ENCODE measurements around the gene PHKB.
"Not testable (repeated sequence)": the region's sequence is repeated elsewhere in the genome, so short reads cannot be mapped to it uniquely, and the experiment has no call there.

Gene PHKB

DNA sequence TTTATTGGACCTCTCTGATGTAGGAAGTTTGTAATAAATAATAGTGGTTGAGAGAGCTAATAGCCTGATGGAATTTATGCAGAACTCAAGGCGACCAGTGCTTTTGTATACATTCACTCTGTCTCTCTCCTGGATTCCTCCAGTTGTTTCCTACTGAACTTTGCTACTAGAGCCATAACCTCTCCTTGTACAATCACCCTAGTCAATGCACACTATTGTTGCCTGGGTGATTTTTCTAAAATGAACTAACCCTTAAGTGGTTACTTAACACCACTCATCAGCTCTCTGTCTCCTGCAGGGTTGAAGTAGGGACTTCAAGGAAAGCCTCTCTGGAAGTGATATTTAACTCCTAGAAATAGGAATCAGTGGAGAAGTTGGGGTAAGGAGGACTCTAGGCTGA is 9.7 kb downstream of the PHKB start:
- no peak for DNase-seq

- not testable (repeated sequence) for DNase-seq
Measured at GRCh38 chr16:47473004-47473403, 11.9 kb downstream of the PHKB start.

DNA sequence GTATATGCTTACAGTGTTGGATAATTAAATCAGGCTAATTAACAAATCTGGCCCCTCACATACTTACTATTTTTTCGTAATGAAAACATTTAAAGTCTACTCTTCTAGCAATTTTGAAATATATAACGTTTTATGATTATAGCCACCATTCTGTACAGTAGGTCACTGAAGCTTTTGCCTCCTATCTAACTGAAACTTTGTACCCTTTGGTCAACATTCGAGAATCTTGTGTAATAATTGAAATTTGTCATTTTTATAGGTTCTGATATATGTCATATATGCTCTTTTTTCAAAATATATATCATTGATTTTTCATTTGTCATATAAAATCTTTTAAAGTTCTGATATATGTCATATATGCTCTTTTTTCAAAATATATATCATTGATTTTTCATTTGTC is 12.7 kb downstream of the PHKB start:
- no peak for DNase-seq

DNA sequence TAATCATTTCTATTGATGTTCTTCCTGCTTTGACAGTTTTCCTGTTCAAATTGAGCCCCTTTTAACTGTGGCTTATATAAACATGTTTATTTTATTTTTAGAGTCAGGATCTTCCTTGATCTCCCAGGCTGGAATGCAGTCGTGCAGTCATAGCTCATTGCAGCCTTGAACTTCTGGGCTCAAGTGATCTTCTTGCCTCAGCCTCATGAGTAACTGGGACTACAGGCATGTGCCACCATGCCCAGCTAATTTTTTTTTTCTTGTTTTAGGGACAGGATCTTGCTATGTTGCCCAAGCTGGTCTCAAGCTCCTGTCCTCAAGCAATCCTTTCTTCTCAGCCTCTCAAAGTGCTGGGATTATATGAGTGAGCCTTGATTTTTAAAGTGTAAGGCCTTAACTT is 14.7 kb downstream of the PHKB start:
- DNase-seq = no peak

GRCh38 chr16:47476654-47477345 is 15.7 kb downstream of the PHKB start:
- no peak for DNase-seq

DNA sequence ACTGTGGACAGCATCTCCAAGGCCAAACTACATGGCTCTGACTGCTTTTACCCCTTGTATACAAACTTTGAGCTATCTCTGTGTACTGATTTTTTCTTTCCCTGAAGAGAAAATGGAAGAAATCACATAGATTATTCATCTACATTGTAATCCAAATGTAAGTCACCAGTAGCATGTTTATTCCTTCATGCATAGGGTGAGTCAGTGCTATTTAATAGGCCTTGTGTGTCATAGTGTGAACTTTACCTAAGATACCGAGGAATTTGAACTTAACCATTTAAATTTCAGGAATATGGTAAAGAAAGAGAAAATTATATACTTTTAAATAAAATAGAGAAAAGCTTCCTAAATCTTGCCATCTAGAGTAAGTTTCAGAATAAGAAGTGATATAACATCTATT is 16.5 kb downstream of the PHKB start:
- no peak for DNase-seq

DNA sequence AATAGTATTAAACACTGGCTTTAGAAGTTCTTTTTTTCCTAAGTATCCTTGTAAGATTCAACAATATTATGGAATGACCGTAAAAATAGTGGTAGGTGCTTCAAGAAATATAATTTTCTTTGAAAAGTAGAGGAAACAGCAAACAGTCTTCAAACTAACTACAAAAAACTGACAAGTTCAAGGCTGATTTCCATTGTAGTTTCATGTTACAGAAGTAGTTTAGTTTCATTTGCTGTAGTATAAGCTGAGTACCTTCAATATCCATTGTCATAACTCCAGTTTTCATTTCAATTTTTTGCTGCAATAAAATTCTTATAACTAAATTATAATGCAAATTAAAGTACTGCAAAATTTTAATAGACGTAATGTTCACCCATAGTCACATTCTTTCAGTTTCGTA is 19.3 kb downstream of the PHKB start:
- DNase-seq = no peak

- DNase-seq = no peak
Measured at GRCh38 chr16:47481698-47482374, 20.7 kb downstream of the PHKB start.

DNA sequence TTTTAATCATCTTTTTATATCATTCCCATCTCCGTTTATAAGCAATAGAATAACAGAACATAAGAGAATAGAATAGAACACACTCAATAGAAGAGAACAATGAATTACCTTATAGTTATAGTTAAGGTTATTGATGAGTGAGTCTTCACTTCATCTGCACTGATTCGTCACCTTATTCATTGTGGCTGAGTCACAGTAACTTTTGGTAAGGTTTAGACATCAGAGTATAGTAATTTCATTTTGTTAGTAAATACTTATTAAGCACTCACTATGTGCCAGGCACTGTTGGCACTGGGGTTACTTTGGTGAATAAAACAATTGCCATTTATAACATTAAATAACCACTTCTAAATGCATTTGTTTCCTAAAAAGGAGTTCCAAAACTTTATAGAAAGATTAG is 22.5 kb downstream of the PHKB start:
- no peak for DNase-seq

DNA sequence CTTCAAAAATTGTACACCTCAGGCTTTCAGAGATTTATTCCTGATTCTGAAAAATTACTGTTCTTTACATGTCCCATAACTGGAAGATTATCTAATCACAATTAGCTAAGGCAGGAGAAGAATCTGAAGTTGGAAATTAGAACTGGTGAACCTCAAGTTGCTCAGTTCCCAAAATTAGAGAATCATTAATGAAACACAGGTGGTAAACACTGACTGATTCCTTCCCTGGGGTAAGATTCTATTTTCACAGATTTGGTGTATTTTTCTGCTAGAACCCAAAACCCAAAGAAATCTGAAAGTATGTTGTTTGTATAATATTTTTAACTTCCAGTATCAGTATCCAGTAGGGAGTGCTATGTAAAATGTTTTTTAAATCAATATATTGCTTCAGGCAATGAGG is 25.7 kb downstream of the PHKB start:
- DNase-seq = no peak

- no peak for DNase-seq
Measured at GRCh38 chr16:47488051-47488450, 26.9 kb downstream of the PHKB start.

GRCh38 chr16:47490471-47490870 is 29.3 kb downstream of the PHKB start:
- no peak for DNase-seq

DNA sequence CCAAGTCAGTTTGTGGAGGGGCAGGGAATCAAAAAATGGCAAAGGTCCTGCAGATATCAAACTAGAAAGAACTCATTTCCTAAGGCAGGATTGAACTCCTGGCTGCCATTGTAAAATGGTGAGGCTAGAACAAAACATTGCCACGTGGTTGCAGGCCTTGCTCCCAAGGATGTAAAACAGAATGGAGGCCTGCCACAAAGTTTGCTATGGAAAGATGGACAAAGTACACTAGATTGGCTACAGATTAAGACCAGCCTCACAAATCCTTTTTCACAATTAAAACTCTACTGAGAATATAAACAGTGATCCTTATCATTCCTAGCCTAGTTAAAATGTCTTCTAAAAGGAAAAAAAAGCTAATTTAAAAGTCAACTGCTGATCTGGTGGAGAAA is 30.9 kb downstream of the PHKB start:
- no peak for DNase-seq

- peak in 1 of 2 donors; percentile 21 for DNase-seq
Measured at GRCh38 chr16:47492428-47493377, 31.6 kb downstream of the PHKB start.

DNA sequence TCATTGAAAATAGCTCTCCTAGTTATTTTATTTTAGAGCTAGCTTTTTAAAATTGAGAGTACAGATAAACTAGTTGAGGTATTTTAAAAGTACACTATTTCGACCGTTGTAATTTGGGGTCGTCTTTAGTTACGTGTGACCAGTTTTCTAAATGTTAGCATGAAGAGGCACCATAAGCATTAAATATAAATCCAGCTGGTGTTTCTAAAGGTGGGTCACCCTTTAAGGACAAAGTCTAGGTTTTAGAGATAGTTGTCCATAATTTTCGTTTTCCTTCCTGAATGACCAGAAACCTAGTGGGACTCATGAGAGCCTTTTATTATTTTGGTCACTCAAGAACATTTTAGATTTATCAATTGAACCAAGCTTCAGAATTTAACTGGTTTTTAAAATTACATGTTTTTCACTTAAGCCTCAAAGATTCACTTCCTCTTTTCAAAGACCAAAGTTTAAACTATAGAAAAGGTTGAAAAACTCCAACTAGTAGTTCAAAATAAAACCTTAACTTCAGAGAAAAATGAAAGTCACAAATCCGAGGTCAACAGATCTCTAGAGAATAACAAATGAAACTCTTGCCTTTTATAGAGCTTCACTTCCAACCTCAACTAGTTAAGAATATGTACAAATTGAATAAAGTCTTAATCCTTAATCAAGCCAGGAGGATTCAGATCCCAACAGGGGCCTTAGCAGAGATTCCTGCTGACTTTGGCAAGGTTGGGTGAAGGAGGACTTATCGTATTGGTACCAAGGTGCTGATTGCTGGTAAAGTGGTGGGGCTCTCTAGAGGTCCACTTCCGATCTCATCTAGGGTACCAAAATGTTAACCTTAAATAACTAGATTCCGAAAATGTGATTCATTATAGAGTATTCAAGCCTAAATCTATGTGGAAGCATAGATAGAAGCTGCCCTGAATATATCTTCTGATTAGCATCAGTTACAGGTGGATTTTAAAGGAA is 32.5 kb downstream of the PHKB start:
- DNase-seq = no peak

- DNase-seq = no peak
Measured at GRCh38 chr16:47499080-47499699, 38.1 kb downstream of the PHKB start.

- no peak for DNase-seq
Measured at GRCh38 chr16:47499700-47500264, 38.7 kb downstream of the PHKB start.

DNA sequence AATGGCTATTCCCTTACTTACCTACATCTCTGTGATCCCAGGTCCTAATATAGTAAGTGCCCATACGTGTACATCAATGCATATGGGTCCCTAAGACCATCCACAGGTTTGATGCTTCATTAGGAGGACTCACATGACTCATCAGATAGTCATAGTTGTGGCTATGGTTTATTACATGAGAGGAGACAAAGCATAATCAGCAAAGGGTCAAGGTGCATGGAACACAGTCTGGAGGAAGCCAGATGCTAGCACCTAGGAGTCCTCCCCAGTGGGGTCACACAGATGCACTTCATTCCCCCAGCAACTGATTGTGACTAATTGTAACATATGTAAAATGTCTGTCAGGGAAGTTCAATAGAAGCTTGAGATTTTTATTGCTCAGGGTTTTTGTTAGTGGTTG is 42.8 kb downstream of the PHKB start:
- DNase-seq = no peak

GRCh38 chr16:47504599-47504998 is 43.5 kb downstream of the PHKB start:
- DNase-seq = no peak

DNA sequence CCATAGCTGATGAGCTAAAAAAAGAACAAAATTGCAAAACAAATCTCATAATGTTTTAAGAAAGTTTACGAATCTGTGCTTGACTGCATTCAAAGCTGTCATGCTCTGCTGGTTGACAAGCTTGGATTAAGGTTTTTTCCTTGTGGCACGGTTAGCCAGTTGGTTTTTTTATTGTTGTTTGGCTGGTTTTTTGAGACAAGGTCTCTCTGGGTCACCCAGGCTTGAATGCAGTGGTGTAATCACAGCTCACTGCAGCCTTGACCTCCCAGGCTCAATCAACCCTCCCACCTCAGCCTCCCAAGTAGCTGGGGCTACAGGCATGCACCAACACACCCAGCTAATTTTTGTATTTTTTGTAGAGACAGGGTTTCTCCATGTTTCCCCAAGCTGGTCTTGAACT is 45.7 kb downstream of the PHKB start:
- DNase-seq = no peak

DNA sequence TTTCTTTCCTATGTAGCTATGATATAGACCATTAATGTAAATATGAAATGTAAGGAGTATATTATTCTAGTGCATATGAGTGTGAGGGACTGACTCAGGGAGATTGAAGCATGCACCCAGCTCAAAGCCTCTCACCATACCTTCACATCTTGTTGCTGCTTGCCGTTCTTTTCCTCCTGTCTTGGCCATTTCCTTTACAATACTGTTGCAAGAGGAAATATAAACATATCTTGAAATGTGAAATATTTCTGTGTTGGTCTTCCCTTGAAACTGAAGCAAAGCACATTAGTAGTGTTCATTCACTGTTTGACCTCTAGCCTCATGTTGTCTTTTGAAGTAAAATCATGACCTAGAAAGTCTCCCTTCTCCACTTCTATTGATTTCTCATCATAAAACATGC is 46.6 kb downstream of the PHKB start:
- DNase-seq = no peak

DNA sequence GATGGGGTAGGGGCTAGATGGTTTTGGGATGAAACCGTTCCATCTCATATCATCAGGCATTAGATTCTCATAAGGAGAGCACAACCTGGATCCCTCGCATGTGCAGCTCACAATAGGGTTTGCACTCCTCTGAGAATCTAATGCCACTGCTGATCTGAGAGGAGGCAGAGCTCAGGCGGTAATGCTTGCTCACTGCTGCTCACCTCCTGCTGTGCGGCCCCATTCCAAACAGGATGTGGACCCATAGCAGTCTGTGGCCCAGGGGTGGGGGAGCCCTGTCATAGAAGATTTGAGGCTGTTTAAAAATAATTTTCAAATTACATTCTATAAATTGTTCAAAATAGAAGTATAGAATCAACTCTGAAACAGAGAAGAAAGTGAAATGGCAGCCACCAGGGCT is 50.8 kb downstream of the PHKB start:
- DNase-seq = no peak

Measured in stimulated activated CD4-positive, alpha-beta T cell treated with anti-CD3 and anti-CD28 coated beads, Interleukin-2, amount 100 ng/mL, for 24 hours (primary cell).